Stimulated activated CD4-positive, alpha-beta T cell treated with anti-CD3 and anti-CD28 coated beads, Interleukin-4, amount 100 ng/mL, for 4 hours (primary cell): ENCODE measurements around the gene TPP2.

Source experiments
- DNase-seq, 2 experiments: peaks; one replicate each; pipeline ENCODE4 v3.0.0-alpha.2; 2020

The TPP2 gene

DNA sequence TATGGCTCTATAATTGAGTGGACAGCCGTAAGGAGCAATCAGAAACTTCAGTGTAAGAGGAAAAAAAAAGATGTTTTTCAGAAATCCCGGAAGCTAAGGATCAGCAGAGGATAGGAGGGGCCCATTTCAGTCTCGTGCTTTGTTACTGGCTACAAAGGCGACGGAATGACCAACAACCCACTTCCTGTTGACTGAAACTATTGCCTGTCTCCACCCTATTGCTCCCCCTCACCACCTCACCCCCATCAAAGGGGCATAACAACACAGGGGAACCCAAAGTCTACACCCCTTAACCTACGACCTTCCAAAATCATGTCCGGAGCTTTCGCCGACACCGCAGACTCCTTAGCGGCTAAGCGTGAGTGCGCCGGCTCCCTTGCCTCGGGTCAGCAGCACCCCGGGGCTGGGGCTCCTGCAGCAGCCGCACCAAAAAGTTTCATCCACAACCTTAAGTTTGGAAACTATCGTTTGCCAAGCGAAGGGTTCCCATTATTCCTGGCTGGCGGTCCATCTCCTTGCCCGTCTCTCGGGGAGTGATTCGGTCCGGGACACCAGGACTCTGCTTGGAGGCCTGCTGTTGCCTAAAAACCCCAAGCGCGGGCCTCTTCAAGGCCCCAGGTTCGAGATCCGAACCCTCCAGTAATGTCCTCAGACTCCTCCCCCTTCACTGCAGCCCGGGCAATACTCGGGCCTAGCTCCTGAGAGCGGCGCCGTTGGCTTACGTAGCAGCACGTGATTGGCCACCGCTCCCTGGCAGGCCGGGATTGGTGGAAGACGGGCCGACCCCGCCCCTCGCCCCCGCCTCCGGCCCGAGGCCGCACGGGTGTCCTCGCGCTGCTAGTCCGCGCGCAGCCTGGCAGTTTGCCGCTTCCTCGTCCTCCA is at the start of gene TPP2:
TPP2 (plus strand) TSS at position 840 of the 882 bp plus-strand sequence. CDS start 53 bp downstream, outside the sequence.
- DNase-seq: peak; percentile 97 to 98

- no peak for DNase-seq
Measured at GRCh38 chr13:102548811-102549210, 48.0 kb upstream of the TPP2 start.

GRCh38 chr13:102550507-102550906 is 46.3 kb upstream of the TPP2 start:
- no peak for DNase-seq

- no peak for DNase-seq
Measured at GRCh38 chr13:102555914-102556553, 40.8 kb upstream of the TPP2 start.

GRCh38 chr13:102556806-102557205 is 40.0 kb upstream of the TPP2 start:
- no peak for DNase-seq

GRCh38 chr13:102558029-102558428 is 38.8 kb upstream of the TPP2 start:
- no peak for DNase-seq

- no peak for DNase-seq
Measured at GRCh38 chr13:102561933-102562332, 34.9 kb upstream of the TPP2 start.

DNA sequence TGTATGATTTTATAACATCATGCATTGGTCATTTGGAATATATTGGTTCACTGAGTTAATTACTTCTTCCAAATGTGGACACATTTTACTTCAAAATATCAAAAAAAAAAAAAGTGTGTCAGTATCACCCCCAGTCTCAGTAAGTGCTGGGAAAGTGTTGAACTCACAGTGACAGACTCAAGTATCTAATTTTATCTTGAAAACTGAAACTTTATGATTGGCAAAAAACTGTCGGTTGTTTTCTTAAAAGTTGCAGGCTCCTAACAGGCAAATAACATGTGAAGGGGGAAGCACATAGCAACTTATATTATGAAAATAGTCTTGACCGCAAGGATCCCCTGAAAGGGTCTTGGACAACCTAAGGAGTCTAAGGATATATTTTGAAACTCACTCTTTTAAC is 33.5 kb upstream of the TPP2 start:
- DNase-seq: no peak

DNA sequence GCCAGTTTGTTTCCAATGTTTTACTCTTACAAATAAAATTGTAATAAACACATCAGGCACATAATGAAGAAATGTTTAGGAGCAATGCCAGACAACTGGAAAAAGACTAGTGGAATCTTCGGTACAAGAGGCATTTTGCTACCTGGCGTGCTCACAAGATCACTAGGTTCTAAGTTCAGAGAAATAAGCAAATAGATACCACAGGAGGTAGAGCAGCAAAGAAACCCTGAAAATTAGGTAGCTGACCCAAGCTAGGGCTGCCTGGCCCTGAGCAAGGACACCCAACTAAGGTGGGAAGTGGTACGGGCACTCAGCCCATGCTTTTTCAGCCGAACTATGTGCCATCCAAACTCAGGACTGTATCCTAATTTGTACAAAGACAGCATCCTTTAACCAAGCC is 32.2 kb upstream of the TPP2 start:
- no peak for DNase-seq

- DNase-seq: no peak
Measured at GRCh38 chr13:102566513-102566912, 30.3 kb upstream of the TPP2 start.

- no peak for DNase-seq
Measured at GRCh38 chr13:102567857-102568256, 28.9 kb upstream of the TPP2 start.

GRCh38 chr13:102569488-102569887 is 27.3 kb upstream of the TPP2 start:
- DNase-seq: no peak

DNA sequence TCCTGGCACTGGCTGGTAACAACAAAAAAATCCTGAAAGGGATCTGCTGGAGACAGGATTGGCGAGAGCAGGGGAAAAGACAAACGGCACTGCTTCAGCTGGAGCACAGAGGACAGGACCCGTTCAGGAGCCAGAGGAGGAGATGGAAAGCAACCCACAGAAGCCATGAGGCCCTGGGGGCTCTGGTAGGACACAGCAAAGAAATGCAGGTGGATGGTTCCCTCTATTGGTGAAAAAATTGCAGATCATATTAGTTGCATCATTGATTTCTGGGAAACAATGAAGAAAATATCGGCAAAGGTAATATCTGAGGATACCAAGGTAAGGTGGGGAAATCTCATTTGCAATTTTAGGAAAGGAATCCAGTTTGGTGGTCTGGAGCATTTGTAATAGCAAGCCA is 25.7 kb upstream of the TPP2 start:
- no peak for DNase-seq

- DNase-seq: no peak
Measured at GRCh38 chr13:102572323-102572722, 24.5 kb upstream of the TPP2 start.

- DNase-seq: no peak
Measured at GRCh38 chr13:102580552-102581169, 16.1 kb upstream of the TPP2 start.

- no peak for DNase-seq
Measured at GRCh38 chr13:102582256-102582655, 14.5 kb upstream of the TPP2 start.

GRCh38 chr13:102584434-102584833 is 12.4 kb upstream of the TPP2 start:
- DNase-seq: no peak

GRCh38 chr13:102586615-102587014 is 10.2 kb upstream of the TPP2 start:
- no peak for DNase-seq

GRCh38 chr13:102587916-102588315 is 8.9 kb upstream of the TPP2 start:
- DNase-seq: no peak

GRCh38 chr13:102589301-102589822 is 7.4 kb upstream of the TPP2 start:
- DNase-seq: no peak

DNA sequence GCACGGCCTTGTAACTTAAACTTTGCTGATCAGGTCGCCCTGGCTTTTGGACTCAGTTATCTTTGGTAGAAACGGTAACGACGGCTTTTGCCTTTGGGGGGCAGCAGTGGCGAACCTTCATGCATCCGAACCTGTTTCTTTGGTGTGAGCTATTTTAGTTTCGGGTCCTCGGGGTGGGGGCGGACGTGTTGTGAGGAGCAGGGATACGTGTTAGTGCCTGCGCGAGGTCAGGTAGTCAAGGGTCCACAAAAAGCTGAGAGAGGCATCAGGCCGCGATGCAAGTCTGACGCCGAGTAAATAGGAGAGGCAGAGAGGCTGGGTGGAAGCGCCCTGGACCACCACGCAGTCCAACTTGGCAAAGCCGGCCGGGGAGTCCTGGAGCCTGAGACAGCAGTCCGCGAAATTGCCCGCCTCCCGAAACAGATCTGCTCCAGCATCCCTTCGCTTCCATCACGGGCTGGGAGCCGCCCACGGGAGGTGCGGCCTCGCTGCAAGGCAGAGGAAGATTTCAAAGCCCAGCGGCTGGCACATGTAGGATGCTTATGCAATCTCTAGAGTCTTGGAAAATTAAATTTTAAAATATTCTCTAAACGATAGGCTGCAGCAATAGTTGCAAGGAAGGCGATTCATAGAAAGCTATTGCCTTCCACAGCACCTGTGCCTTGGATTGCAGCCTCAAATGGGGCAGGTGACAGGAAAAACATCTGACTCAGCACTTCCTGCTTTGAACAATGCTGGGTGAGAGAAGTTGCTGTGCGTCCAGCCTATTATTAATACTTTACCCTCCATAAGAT is 4.6 kb upstream of the TPP2 start:
- DNase-seq: peak; percentile 71

- no peak for DNase-seq
Measured at GRCh38 chr13:102593466-102593865, 3.3 kb upstream of the TPP2 start.
